GM19452 (cell line): Measurements from ENCODE around the gene PHRF1.

Source experiments
- ATAC-seq: cut with Tn5 transposase; IDR thresholded peaks from one replicate; pipeline ENCODE4 v1.9.1; 2021; ENCODE audit not compliant: unreplicated experiment

The PHRF1 gene

GRCh38 chr11:538431-539051, 37.7 kb upstream of the PHRF1 start:
- no peak for ATAC-seq

- ATAC-seq, result no peak
Observed at GRCh38 chr11:539971-540481, 36.2 kb upstream of the PHRF1 start.

DNA sequence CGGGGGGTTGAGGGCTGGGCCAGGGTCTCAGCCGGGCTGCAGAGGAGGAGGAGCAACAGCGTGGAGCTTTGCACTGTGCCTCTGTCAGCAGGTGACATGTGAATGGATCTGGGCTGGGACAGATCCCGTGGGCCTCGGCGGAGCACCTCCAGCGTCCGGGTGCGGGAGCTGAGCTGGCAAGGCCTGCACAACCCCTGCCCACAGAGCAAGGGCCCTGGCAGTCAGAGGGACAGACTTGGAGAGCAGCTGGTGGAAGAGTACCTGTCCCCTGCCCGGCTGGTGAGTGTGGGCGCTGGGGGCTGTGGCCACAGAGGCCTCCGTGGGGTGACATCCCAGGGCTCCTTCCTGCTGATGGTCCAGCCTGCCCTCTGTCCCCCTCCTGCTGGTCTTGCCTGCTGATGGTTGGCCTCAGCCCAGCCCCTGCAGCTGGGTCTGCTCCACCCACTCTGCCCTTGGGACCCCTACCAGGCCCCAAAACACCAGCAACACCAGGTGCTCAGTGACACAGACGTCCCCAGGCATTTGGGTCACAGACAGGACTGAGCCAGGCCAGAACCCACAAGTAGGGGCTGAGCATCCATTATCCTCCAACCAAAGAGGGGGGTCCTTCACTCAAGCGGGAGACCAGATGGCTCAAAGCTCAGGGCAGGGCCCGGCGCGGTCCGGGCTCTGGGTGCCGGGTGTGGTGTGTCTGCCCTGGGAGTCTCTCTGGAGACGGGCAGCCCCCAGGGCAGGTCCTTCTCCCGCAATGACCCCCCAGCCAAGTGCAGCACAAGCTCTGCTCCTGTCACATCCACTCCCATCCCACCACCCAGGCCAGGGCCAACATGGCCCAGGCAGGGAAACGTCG, 35.5 kb upstream of the PHRF1 start:
- ATAC-seq, result no peak

- ATAC-seq, result no peak
Observed at GRCh38 chr11:541433-541885, 34.8 kb upstream of the PHRF1 start.

DNA sequence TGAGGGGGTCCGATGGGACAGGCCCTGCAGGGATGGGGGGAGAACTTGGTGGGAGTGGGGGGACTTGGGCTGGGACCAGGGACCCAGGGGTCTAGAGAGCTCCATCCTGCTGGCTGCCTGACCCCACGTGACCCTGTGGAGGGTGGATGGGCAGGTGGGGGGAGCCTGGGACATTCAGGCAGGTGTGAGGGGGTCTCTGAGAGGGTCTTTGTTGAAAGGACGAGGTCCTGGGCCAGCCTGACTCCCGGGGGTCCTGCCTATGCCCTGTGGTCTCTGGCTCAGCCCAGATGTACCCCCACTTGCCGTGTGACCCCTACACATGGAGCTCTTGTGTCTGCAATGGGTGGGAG, 31.5 kb upstream of the PHRF1 start:
- no peak for ATAC-seq

GRCh38 chr11:545171-545570, 31.1 kb upstream of the PHRF1 start:
- ATAC-seq, result no peak

- no peak for ATAC-seq
Observed at GRCh38 chr11:548700-549603, 27.3 kb upstream of the PHRF1 start.

DNA sequence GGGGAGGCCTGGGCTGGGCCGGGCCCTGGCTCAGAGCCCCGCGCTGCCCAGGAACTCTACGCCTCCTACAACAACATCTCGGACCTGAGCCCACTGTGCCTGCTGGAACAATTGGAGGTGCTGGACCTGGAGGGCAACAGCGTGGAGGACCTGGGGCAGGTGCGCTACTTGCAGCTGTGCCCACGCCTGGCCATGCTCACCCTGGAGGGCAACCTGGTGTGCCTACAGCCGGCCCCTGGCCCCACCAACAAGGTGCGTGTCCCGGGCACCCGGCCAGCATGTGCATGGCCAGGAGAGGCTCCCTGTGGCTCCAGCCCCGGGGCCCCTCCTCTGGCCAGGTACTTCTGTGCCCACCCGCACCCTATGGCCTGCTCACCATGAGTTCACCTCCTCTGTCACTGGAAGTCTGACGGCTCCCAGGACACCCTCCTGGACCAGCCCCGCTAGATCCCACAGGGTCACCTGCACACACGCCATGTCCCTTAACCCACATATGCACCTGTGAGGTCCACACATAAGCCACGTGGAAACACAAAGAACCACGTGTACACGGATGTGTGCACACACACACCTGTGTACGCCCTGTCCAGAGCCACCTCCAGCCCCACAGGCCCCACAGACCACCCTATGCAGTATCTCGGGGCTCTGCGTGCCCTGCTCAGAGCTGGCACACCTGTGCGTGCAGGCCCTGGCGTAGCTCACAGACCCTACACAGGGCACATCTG, 26.1 kb upstream of the PHRF1 start:
- ATAC-seq, result no peak

DNA sequence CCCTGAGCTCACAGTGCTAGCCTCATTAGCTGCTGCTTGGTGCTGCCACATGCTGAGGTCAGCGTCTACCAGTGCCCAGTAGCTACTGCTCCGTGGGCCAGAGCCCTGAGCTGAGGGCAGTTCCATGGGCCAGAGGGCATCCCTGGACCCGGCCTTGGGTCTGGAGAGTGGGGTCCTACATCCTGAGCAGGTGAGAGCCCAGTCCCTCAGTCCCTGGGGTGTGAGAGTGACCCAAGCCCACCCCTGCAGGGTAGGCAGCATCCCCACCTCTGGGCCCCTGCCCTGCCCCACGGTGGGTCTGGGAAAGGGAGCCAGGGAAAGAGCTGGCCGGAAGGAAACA, 25.6 kb upstream of the PHRF1 start:
- ATAC-seq, result no peak

DNA sequence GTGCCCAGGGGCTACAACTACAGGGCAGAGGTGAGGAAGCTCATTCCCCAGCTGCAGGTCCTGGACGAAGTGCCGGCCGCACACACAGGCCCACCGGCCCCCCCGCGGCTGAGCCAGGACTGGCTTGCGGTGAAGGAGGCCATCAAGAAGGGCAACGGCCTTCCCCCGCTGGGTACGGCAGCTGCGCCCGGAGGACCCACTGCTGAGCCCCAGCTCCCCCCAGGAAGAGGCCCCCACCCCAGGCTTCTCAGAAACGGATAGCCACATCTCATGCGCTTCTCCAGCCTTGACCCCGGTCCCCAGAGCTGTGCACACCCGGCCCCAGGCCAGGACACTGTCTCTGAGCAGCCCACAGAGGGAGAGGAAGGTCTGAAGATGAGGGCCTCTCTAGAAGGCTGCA, 25.1 kb upstream of the PHRF1 start:
- ATAC-seq, result no peak

GRCh38 chr11:551596-551995, 24.7 kb upstream of the PHRF1 start:
- no peak for ATAC-seq

- no peak for ATAC-seq
Observed at GRCh38 chr11:553083-553987, 22.9 kb upstream of the PHRF1 start.

- ATAC-seq, result no peak
Observed at GRCh38 chr11:553988-554340, 22.3 kb upstream of the PHRF1 start.

GRCh38 chr11:554428-555226, 21.6 kb upstream of the PHRF1 start:
- ATAC-seq, result no peak

- no peak for ATAC-seq
Observed at GRCh38 chr11:555227-555779, 21.0 kb upstream of the PHRF1 start.

DNA sequence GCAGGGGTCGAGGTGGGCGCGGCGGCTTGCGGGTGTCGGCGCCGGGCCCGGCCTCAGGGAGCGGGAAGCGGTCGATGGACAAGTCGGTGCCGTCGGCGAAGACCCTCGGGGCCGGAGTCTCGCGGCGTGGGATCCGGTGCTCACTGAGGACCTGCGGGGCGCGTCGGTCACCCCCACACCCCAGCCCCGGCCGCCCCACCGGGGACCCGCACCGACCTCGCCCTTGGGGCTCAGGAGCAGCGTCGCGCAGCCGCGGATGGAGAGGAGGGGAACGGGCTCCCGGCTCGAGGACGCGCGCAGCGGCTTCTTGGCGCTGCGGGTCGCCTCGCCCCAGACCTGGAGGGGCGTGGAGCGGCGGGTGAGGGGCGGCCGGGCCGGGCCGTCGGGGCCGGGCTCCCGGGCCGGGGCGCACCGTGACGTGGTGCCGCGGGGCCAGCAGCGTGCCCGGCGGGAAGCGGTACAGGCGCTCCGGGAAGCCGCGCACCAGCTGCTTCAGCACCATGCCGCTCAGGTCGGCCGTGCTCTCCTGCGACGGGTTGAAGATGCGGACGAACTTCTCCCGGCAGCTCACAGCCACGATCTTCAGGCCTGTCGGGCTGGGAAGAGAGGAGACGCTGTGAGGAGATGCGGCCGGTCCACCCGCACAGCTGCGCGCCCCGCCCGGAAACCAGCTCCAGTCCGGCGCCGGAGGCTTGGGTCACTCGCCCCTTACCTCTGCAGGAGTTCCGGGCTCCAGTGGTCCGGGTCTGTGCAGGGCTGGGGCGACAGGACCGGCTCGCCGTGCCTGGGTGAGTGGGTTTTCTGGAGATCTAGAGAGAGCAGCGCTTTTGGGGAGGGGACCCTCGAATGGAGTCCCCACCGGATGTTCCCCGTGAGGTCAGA, 20.2 kb upstream of the PHRF1 start:
- no peak for ATAC-seq

DNA sequence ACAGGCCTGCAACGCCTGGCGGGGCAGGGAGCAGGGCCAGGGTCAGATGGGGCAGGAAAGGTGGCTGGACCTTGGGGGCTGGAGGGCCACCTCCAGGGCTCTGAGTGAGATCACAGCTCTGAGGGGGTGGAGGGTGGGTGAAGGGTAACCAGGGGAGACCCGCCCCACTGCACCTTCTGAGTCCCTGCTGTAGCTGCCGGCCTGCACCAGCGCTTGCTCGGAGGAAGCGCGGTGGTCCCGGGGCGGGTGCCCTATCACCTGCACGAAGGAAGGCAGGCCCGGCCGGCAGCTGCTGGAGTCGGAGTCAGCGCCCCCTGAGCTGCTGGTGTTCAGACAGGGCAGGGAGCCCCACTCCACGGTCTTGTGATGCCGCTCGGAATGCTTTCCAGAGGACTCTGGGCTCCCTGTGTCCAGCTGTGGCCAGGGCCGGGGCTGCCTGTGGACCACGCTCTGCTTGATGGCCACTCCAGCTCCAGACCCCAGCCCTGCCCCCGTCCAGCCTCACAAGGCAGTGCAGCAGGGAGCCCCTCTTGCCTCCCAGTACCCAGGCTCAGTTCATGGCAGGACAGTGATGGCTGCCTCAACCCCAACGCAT, 19.5 kb upstream of the PHRF1 start:
- no peak for ATAC-seq
